ACHN (cell line): Measurements from ENCODE around the gene ELOB.

Source experiments
- DNase-seq: peaks from one replicate; pipeline ENCODE4 v3.0.0-alpha.2; 2015
- in situ Hi-C: cut with HindIII; loops from 2 replicates; pipeline ENCODE4 v1.10.0; 2017; ENCODE audit warnings: low sequenced_read_pairs, low pct_ligation_motif_present, low pct_unique_long_range_greater_than_20kb

Gene ELOB

GRCh38 chr16:2773188-2773968 lies 3.7 kb downstream of the ELOB start:
- in situ Hi-C loops: no loop called here
- no peak for DNase-seq

- DNase-seq: no peak
- in situ Hi-C loops: no loop called here
Measured at GRCh38 chr16:2771496-2772402, 5.3 kb downstream of the ELOB start.

- in situ Hi-C loops: no loop called here
- DNase-seq: no peak
Measured at GRCh38 chr16:2770057-2770951, 6.8 kb downstream of the ELOB start.

- in situ Hi-C loops: no loop called here
- no peak for DNase-seq
Measured at GRCh38 chr16:2769675-2770056, 7.4 kb downstream of the ELOB start.

GRCh38 chr16:2769100-2769529 lies 8.0 kb downstream of the ELOB start:
- DNase-seq: no peak
- in situ Hi-C loops: no loop called here

GRCh38 chr16:2768403-2769089 lies 8.5 kb downstream of the ELOB start:
- DNase-seq: no peak

GRCh38 chr16:2767891-2768290 lies 9.2 kb downstream of the ELOB start:
- in situ Hi-C loops: no loop called here
- DNase-seq: no peak

More at GRCh38 chr16:2768403-2769089, 8.5 kb downstream of the ELOB start:
- in situ Hi-C loops: no loop called here

GRCh38 chr16:2767140-2767731 lies 9.8 kb downstream of the ELOB start:
- DNase-seq: no peak
- in situ Hi-C loops: no loop called here

- no peak for DNase-seq
- in situ Hi-C loops: no loop called here
Measured at GRCh38 chr16:2766430-2767139, 10.5 kb downstream of the ELOB start.

GRCh38 chr16:2765462-2766404 lies 11.3 kb downstream of the ELOB start:
- in situ Hi-C loops: no loop called here

GRCh38 chr16:2764718-2765117 lies 12.4 kb downstream of the ELOB start:
- DNase-seq: no peak
- in situ Hi-C loops: no loop called here

More at GRCh38 chr16:2765462-2766404, 11.3 kb downstream of the ELOB start:
- DNase-seq: no peak

- in situ Hi-C loops: no loop called here
- no peak for DNase-seq
Measured at GRCh38 chr16:2763173-2763572, 13.9 kb downstream of the ELOB start.

- in situ Hi-C loops: no loop called here
- no peak for DNase-seq
Measured at GRCh38 chr16:2762711-2763110, 14.4 kb downstream of the ELOB start.

GRCh38 chr16:2761886-2762583 lies 15.0 kb downstream of the ELOB start:
- in situ Hi-C loops: no loop called here
- DNase-seq: no peak

GRCh38 chr16:2761472-2761871 lies 15.6 kb downstream of the ELOB start:
- in situ Hi-C loops: no loop called here
- DNase-seq: no peak

GRCh38 chr16:2757344-2757743 lies 19.7 kb downstream of the ELOB start:
- in situ Hi-C loops: no loop called here
- no peak for DNase-seq
